Measurements from ENCODE around the gene ZNF692.
"Not testable (repeated sequence)": the region's sequence is repeated elsewhere in the genome, so short reads cannot be mapped to it uniquely, and the experiment has no call there.

Gene ZNF692
- 1.2 to 19.4 (median 5.6) reads per million in 17 experiments for total RNA-seq

- DNase-seq: peak; percentile 98 to 99 (median 99)
These were observed at the start of gene ZNF692 for GRCh38 chr1:248858891-248859889. ZNF692 (minus strand) TSS chr1:248859085; CDS start chr1:248858309, 776 bp downstream.

DNA sequence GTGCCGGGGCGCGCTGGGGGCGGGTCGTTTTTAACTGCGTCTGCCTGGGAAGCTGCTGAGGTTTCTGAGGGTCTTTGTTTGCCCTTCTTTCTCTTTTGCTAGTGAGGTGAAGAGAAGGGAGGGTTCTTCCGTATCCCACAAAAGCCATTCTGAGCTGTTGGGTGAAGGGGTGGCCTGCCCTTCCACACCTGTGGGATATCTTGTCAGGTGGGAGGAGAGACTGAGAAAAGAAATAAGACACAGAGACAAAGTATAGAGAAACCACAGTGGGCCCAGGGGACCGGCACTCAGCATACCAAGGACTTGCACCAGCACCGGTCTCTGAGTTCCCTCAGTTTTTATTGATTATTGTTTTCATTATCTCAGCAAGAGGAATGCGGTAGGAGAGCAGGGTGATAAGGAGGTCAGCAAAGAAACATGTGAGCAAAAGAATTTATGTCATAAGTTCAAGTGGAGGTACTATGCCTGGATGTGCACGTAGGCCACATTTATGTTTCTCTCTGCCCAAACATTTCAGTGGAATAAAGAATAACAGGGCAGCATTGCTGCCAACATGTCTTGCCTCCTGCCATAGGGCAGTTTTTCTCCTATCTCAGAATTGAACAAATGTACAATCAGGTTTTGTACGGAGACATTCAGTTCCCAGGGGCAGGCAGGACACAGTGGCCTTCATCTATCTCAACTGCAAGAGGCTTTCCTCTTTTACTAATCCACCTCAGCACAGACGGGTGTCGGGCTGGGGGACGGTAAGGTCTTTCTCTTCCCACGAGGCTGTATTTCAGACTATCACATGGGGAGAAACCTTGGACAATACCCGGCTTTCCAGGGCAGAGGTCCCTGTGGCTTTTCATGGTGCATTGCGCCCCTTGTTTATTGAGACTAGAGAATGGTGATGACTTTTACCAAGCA lies 48.1 kb upstream of the ZNF692 start:
- DNase-seq: no peak

DNA sequence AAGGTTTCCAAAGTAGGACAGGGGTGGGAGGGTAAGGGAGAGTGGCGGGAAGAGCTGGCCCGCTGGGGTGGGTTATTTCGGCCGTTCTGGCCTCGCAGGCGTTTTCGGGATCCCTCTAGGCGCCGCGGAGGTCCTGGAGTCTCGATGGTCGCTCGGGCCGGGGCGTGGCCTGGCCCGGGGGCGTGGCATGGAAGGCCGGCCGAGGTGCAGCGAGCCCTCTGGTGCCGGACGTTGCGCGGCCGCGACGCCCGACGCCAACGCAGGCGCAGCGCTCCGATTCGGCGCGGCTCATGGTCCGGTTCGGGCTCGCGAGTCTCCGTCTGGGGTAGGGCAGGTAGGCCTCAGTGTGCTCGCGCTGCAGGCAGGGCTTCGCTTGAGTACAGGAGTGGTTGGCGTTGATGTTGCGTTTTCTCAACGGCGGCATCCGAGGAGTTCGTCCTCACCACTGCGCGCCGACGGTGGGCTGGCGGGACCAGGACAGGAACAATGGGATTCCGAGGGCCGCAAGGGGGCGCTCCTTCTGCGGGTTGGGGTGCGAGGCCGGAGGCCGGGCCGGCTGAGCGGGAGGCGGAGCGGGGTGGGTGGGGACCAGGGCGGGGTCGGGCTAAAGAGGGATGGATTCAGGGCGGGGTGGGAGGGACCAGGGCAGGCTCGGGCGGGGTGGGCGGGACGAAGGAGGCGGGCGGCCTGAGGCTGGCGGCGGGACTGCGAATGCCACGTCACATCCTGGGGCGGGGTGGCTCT lies 47.3 kb upstream of the ZNF692 start, which contains the start of gene PGBD2:
TSS of gene PGBD2 (plus strand) at position 227 of the 744 bp plus-strand sequence. CDS start 7,628 bp downstream, outside the sequence.
- DNase-seq: peak; percentile 96 to 98 (median 98)

- peak in 3 of 4 experiments; percentile 8 to 19 (median 8) for DNase-seq
These were observed 46.8 kb upstream of the ZNF692 start for GRCh38 chr1:248905662-248906008.

- no peak for DNase-seq
These were observed 45.7 kb upstream of the ZNF692 start for GRCh38 chr1:248904437-248905216.

DNA sequence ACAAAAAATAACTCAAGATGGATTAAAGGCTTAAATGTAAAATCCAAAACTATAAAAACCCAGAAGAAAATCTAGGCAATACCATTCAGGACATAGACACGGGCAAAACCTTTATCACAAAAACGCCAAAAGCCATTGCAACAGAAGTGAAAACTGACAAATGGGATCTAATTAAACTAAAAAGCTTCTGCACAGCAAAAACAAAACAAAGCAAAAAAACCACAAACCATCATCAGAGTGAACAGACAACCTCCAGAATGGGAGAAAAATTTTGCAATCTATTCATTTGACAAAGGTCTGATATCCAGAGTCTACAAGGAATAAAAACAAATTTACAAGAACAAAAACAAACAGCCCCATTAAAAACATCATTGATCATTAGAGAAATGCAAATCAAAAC lies 42.7 kb upstream of the ZNF692 start:
- no peak for DNase-seq

- no peak for DNase-seq
These were observed 41.8 kb upstream of the ZNF692 start for GRCh38 chr1:248900637-248901036.

DNA sequence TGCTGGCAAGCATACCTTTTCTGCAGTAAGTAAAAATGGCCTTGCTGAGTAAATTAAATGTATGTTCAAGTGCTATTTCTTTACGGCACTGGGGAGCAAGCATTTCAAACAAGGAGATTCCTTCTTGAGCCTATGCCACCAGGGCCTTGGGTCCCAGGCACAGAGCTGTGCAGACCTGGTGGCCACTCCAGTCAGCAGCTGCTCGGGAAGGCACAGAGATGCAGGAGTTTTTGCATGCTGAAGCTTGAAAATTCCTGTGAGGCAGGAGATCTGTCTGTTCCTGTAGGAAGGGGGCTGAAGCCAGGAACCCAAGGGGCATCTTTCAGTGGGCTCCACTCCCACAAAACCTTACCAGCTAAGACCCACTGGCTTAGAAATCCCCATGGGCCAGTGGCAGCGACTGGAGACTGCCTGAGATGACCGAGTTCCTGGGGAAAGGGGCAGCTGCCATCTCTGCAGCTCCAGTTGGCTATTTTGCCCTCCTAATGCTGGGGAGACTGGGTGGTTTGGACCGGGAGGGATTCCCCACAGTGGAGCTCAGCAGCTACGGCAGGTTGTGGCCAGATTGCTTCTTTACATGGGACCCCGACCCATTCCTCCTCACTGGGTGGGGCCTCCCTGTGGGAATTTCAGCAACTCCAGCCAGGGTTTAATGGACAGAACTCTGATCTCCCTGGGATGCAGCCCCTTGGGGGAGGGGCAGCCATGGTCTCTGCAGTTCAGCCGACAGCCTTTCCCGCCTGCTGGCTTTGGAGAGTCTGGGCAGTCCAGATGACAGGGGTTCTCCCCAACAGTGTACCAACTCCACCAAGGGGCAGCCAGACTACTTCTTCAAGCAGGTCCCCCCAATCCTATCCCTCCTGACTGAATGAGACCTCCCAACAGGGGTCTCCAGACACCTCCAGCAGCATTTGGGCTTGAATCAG lies 38.8 kb upstream of the ZNF692 start:
- no peak for DNase-seq

GRCh38 chr1:248894837-248895236 lies 36.0 kb upstream of the ZNF692 start:
- no peak for DNase-seq

DNA sequence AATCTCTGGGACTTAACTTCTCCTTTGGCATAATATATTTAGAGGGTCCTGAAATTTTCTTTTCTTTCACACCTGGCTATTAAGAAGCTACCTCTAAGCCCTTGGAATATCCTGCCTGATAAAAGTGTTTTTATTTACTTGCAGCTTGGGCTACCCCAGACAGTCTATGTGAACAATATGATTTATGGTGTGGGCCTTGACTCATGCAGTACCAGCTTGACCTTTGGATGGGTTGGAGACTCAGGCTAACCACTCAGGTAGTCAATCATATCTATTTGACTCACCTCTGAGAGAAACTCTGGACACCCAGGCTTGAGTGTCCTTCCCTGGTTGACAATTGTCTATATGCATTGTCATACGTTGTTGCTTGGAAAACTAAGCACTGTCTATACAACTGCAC lies 33.7 kb upstream of the ZNF692 start:
- DNase-seq: no peak

GRCh38 chr1:248891758-248892157 lies 32.9 kb upstream of the ZNF692 start:
- no peak for DNase-seq

GRCh38 chr1:248890549-248891498 lies 31.9 kb upstream of the ZNF692 start:
- no peak for DNase-seq

DNA sequence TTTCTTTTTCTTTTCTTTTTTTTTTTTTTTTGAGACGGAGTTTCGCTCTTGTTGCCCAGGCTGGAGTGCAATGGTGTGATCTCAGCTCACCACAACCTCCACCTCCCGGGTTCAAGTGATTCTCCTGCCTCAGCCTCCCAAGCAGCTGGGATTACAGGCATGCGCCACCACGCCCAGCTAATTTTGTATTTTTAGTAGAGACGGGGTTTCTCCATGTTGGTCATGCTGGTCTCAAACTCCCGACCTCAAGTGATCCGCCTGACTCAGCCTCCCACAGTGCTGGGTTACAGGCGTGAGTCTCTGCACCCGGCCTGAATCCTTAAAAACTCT lies 31.0 kb upstream of the ZNF692 start:
- DNase-seq: not testable (repeated sequence)

DNA sequence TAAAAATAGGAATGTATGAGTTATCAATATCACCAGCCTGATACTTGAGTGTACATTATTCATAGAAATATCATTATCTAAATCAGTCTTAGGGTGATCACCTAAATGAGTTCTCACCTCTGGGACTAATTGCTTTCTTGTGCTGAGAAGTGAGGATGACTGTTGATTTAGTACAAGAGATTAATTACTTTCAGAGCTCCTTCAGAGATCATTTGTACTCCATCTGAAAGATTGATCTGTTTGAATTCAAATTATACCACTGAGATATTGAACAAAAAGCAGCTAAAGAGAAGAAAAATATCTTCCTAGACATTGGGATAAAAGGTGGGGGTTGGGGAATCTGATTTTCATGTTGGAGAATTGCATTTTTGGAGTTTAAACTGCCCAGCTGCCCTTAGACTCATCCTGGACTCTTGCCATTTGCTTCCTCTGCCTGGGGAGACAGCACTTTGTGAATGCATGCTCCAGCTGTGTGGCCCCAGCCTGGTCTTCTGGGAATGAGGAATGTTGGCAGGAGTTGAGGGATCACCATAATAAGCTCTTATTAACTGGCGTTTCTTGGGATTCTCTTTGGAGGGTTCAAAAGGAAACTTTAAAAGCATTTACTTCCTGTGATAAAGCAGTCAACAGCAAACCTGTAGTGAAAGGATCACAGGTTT lies 27.5 kb upstream of the ZNF692 start:
- DNase-seq: no peak

- no peak for DNase-seq
These were observed 26.8 kb upstream of the ZNF692 start for GRCh38 chr1:248885646-248886045.

DNA sequence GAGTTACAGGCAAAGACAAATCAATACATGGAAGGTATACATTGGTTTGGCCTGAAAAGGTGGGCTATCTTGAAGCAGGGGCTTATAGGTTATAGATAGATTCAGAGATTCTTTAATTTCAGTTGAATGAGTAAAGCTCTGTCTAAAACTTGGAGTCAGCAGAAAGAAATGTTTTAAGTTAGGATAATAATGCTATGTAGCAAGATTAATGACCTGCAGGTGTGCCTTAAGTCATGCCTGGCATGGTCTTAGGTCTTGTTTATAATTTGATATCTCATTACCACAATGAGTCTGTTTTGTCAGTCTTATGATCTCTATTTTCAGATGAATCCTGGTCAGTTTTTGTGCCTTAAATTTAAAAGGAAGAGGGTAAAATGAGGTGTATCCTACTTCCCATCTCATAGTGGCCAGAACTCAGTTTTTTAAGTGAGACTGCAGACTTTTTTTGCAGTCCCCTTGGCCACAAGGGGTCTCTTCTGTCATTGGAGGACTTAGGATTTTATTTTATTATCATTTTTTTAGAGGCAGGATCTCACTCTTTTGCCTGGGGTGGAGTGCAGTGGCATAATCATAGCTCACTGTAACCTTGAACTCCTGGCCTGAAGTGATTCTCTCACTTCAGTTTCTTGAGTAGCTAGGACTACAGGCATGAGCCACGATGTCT lies 25.9 kb upstream of the ZNF692 start:
- DNase-seq: no peak

DNA sequence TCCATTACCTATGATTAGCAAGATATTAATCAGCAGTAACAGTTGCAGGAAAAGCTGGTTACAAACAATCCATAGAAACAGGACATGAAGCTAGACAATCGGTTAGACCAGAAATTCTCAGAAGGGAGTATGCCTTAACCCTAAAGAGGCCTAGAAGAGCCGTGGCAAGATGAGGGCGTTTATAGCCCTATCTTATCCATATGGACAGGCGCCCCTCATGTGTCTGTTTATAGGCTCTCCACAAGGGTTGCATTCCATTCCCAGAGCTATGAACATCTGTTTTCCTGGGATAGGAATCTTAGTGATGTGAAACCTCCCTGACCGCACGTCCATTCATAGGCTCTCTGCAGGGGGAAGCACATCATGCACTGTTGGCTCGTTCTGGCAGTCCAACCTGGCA lies 23.5 kb upstream of the ZNF692 start:
- not testable (repeated sequence) for DNase-seq

DNA sequence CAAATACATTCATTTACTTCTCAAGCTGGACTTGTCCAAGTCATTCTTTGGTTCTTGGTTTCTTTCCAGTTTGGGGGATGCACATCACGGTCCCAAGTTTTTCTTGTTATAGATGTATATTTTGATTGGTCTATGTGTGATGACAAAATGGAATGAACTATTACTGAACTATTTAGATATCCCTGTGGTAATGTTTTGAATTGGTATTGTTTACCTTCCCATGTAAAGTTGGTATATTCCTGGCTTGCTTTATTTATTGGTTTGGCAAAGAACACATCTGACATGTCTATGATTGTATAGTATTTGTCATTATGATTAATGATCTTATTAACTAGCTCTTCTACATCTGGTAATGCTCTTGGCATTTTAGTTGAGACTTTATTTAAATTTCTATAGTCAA lies 22.4 kb upstream of the ZNF692 start:
- DNase-seq: no peak

Measured in suppressor macrophage (primary cell).